HL-60 (cell line): Measurements from ENCODE around the gene HMCN1.

Source experiments
- DNase-seq, 2 experiments: peaks; one replicate each; pipeline ENCODE4 v3.0.0-alpha.2; 2010 to 2020; ENCODE audit warnings: low read depth in 1 of 2, low spot score in 1 of 2
- H3K27ac ChIP-seq: fragments of 250-450 bp; sonication (Bioruptor Pico); replicated peaks from 2 replicates; pipeline ENCODE4 v1.5.1; 2020; ENCODE audit warnings: mild to moderate bottlenecking, moderate library complexity
- H3K27me3 ChIP-seq: fragments of 250-450 bp; sonication (Bioruptor Pico); 2 replicates; pipeline ENCODE4 v1.5.1; 2021; ENCODE audit warnings: mild to moderate bottlenecking, moderate library complexity; ENCODE audit not compliant: insufficient read depth, poor library complexity, severe bottlenecking
- H3K4me3 ChIP-seq: replicated peaks from 2 replicates; pipeline ENCODE4 v1.5.1; 2011; ENCODE audit warnings: mild to moderate bottlenecking, control low read depth, low read length; ENCODE audit not compliant: insufficient read depth
- CTCF ChIP-seq: IDR thresholded peaks from one replicate; pipeline ENCODE4 v1.5.1; 2011; ENCODE audit warnings: low read length, control low read depth, inconsistent platforms; ENCODE audit not compliant: insufficient read depth
- GABPA ChIP-seq: IDR thresholded peaks from 2 replicates; pipeline ENCODE4 v1.6.1; 2012; ENCODE audit warnings: low read depth
- POLR2AphosphoS5 ChIP-seq: IDR thresholded peaks from 2 replicates; pipeline ENCODE4 v1.6.1; 2012; ENCODE audit warnings: low read depth
- REST ChIP-seq: IDR thresholded peaks from 2 replicates; pipeline ENCODE4 v1.6.1; 2012; ENCODE audit warnings: low read depth; ENCODE audit not compliant: insufficient replicate concordance
- SPI1 ChIP-seq: IDR thresholded peaks from 2 replicates; pipeline ENCODE4 v1.6.1; 2012; ENCODE audit warnings: low read depth, mild to moderate bottlenecking, borderline replicate concordance

The HMCN1 gene

GRCh38 chr1:185938396-185938795 is 204.2 kb downstream of the HMCN1 start:
- TF ChIP-seq GABPA (no peak), CTCF (no peak), POLR2AphosphoS5 (no peak), SPI1 (no peak), REST (no peak)
- H3K27ac ChIP-seq: no peak overlapping the region

GRCh38 chr1:185939142-185939541 is 205.0 kb downstream of the HMCN1 start:
- DNase-seq: no peak
- Histone ChIP-seq H3K27me3 (no peaks in the 10 kb centered on the region), H3K27ac (no peak overlapping the region), H3K4me3 (no peak overlapping the region)
- no peak for TF ChIP-seq SPI1

More at GRCh38 chr1:185938396-185938795, 204.2 kb downstream of the HMCN1 start:
- H3K4me3 ChIP-seq: no peak overlapping the region
- DNase-seq: no peak
- no peaks in the 10 kb centered on the region for H3K27me3 ChIP-seq

- peaks cover 4% of the 10 kb centered on the region for H3K27me3 ChIP-seq
- TF ChIP-seq SPI1 (no peak), GABPA (no peak), CTCF (no peak), POLR2AphosphoS5 (no peak), REST (no peak)
- DNase-seq: no peak
- H3K27ac ChIP-seq: no peak overlapping the region
- no peak overlapping the region for H3K4me3 ChIP-seq
Measured at GRCh38 chr1:185942961-185943360, 208.8 kb downstream of the HMCN1 start.

GRCh38 chr1:185956881-185957280 is 222.7 kb downstream of the HMCN1 start:
- DNase-seq: no peak
- TF ChIP-seq CTCF (no peak), SPI1 (no peak), POLR2AphosphoS5 (no peak), GABPA (no peak), REST (no peak)
- no peak overlapping the region for H3K4me3 ChIP-seq
- no peaks in the 10 kb centered on the region for H3K27me3 ChIP-seq
- no peak overlapping the region for H3K27ac ChIP-seq
